GM18873 (cell line): ENCODE measurements around the gene PGM5.
A peak's percentile ranks its signal among the peaks of the same experiment; 100 is the strongest.
"Not testable (repeated sequence)": the region's sequence is repeated elsewhere in the genome, so short reads cannot be mapped to it uniquely, and the experiment has no call there.

Experiments used
- ATAC-seq: cut with Tn5 transposase; IDR thresholded peaks from one replicate; pipeline ENCODE4 v1.9.1; 2021; ENCODE audit warnings: mild to moderate bottlenecking, moderate library complexity, moderate number of reproducible peaks; ENCODE audit not compliant: unreplicated experiment, low FRiP score

PGM5 gene

GRCh38 chr9:68375789-68376188 is 19.4 kb downstream of the PGM5 start:
- ATAC-seq, result not testable (repeated sequence)

- ATAC-seq, result peak; percentile 94
These were observed 21.3 kb downstream of the PGM5 start for GRCh38 chr9:68377723-68378122.

- not testable (repeated sequence) for ATAC-seq
These were observed 27.5 kb downstream of the PGM5 start for GRCh38 chr9:68383894-68384293.

- ATAC-seq, result not testable (repeated sequence)
These were observed 33.1 kb downstream of the PGM5 start for GRCh38 chr9:68389558-68389957.

- not testable (repeated sequence) for ATAC-seq
These were observed 34.3 kb downstream of the PGM5 start for GRCh38 chr9:68390737-68391136.

- not testable (repeated sequence) for ATAC-seq
These were observed 40.1 kb downstream of the PGM5 start for GRCh38 chr9:68396411-68397094.

- ATAC-seq, result not testable (repeated sequence)
These were observed 40.6 kb downstream of the PGM5 start for GRCh38 chr9:68397095-68397423.

GRCh38 chr9:68397796-68398195 is 41.4 kb downstream of the PGM5 start:
- ATAC-seq, result not testable (repeated sequence)

- ATAC-seq, result not testable (repeated sequence)
These were observed 41.9 kb downstream of the PGM5 start for GRCh38 chr9:68398324-68398723.

GRCh38 chr9:68404421-68405185 is 48.2 kb downstream of the PGM5 start:
- ATAC-seq, result not testable (repeated sequence)

- not testable (repeated sequence) for ATAC-seq
These were observed 55.5 kb downstream of the PGM5 start for GRCh38 chr9:68411865-68412264.

GRCh38 chr9:68412754-68413153 is 56.3 kb downstream of the PGM5 start:
- not testable (repeated sequence) for ATAC-seq

GRCh38 chr9:68415065-68415464 is 58.7 kb downstream of the PGM5 start:
- ATAC-seq, result not testable (repeated sequence)

- no peak for ATAC-seq
These were observed 60.6 kb downstream of the PGM5 start for GRCh38 chr9:68416936-68417564.

- ATAC-seq, result no peak
These were observed 61.4 kb downstream of the PGM5 start for GRCh38 chr9:68417762-68418161.

GRCh38 chr9:68418259-68418845 is 61.9 kb downstream of the PGM5 start:
- no peak for ATAC-seq

GRCh38 chr9:68419901-68420300 is 63.5 kb downstream of the PGM5 start:
- no peak for ATAC-seq

- no peak for ATAC-seq
These were observed 70.3 kb downstream of the PGM5 start for GRCh38 chr9:68426755-68427154.

- no peak for ATAC-seq
These were observed 71.0 kb downstream of the PGM5 start for GRCh38 chr9:68427216-68427977.

- no peak for ATAC-seq
These were observed 72.1 kb downstream of the PGM5 start for GRCh38 chr9:68428481-68428880.
